GM12892 (cell line): ENCODE results near the gene GRXCR2.

Source experiments
- POLR2A ChIP-seq: IDR thresholded peaks from 2 replicates; pipeline ENCODE4 v1.6.1; 2011; ENCODE audit warnings: low read depth, low read length, control low read depth
- POLR2AphosphoS5 ChIP-seq: IDR thresholded peaks from 2 replicates; pipeline ENCODE4 v1.6.1; 2011; ENCODE audit warnings: low read depth, low read length, control low read depth
- TAF1 ChIP-seq: IDR thresholded peaks from 2 replicates; pipeline ENCODE4 v1.6.1; 2011; ENCODE audit warnings: low read depth, mild to moderate bottlenecking, control low read depth, low read length, borderline replicate concordance

DNA sequence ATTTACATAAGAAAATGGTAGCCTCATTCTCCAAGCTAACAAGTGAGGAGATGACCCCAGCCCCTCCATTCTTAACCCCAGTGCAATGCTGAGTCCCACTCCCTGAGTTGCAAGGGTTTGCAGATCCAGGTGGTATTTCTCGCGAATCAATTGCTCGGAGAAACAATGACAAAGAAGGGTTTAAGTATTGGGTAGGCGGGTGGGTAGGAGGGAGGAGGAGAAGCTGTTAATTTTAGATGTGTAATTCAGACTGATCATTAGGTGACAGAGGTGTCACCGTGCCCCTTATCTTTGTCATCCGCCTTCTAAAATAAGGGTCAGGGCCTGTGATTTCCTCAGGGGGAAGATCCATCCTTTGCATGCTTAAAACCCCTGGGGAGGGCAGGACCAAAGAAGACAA is 46.6 kb upstream of the GRXCR2 start:
- TF ChIP-seq TAF1 = no peak
- TF ChIP-seq POLR2AphosphoS5 = no peak
- TF ChIP-seq POLR2A = no peak
